GM12878 (cell line): Measurements from ENCODE around the gene AP1AR. TPM values are rescaled to one million over a fixed set of nuclear protein-coding genes. Genes with fewer than 3 reads are reported as not detected.

Experiments used
- ATAC-seq: fragments of 200-7000 bp; cut with Tn5 transposase; 3 replicates; pipeline ENCODE4 v1.9.1; 2020; ENCODE audit warnings: mild to moderate bottlenecking, moderate library complexity
- BruUV-seq: library from RNA; stranded (reverse); fragments of 400-500 nt; replicated peaks from 2 replicates; lab custom pipeline; 2021; lab: Mats Ljungman, UMichigan
- CTCF ChIA-PET: fragments of 300-600 bp; sonication (Branson Sonifier 250); formaldehyde crosslinking; extraction: SDS; loops from one replicate; lab custom pipeline; 2021; ENCODE audit warnings: inconsistent platforms; lab: Yijun Ruan, JAX
- POLR2A ChIA-PET: fragments of 350-600 bp; formaldehyde crosslinking; extraction: SDS; loops from one replicate; lab custom pipeline; 2021; ENCODE audit warnings: inconsistent platforms; lab: Charles Lee
- RAD21 ChIA-PET: fragments of 300-600 bp; sonication (Branson Sonifier 250); formaldehyde crosslinking; loops from one replicate; lab custom pipeline; 2023; ENCODE audit warnings: antibody characterized with exemption; ENCODE audit not compliant: unreplicated experiment; lab: Charles Lee
- SMC1A ChIA-PET: fragments of 300-600 bp; sonication (Branson Sonifier 250); formaldehyde crosslinking; loops from one replicate; lab custom pipeline; 2023; ENCODE audit not compliant: unreplicated experiment, uncharacterized antibody; lab: Charles Lee
- DNase-seq: peaks from one replicate; pipeline ENCODE4 v3.0.0-alpha.2; 2011; ENCODE audit warnings: low read depth, low spot score
- FAIRE-seq: peaks from 3 replicates; lab custom pipeline; 2011; peaks lifted over from hg19 to GRCh38; lab: Jason Lieb, UNC
- H2AFZ ChIP-seq: 2 replicates; pipeline ENCODE4 v1.6.0; 2011; ENCODE audit warnings: low read depth, low read length, control low read depth; ENCODE audit not compliant: control insufficient read depth
- H3K27ac ChIP-seq: 2 replicates; pipeline ENCODE4 v1.5.1; 2011; ENCODE audit warnings: control low read depth; ENCODE audit not compliant: control insufficient read depth, insufficient read depth
- H3K27me3 ChIP-seq, 2 experiments: replicated peaks in 1 of 2; 2 replicates each; pipeline versions ENCODE4 v1.6.0 to v1.6.1; 2011; ENCODE audit warnings: low read length in 1 of 2; ENCODE audit not compliant: control insufficient read depth in 2 of 2, insufficient read depth in 2 of 2
- H3K36me3 ChIP-seq, 2 experiments: 2 replicates each; pipeline ENCODE4 v1.5.1; 2011; ENCODE audit warnings: low read length in 1 of 2; ENCODE audit not compliant: control insufficient read depth in 2 of 2, insufficient read depth in 2 of 2
- H3K4me1 ChIP-seq: 2 replicates; pipeline ENCODE4 v1.6.1; 2011; ENCODE audit warnings: mild to moderate bottlenecking, low read length, moderate library complexity, mixed read lengths; ENCODE audit not compliant: control insufficient read depth, insufficient read depth
- H3K4me2 ChIP-seq: 2 replicates; pipeline ENCODE4 v1.6.0; 2011; ENCODE audit warnings: control low read depth; ENCODE audit not compliant: control insufficient read depth, insufficient read depth
- H3K4me3 ChIP-seq: fragments of 200-600 bp; sonication (generic); 2 replicates; pipeline ENCODE4 v1.5.1; 2016
- H3K79me2 ChIP-seq: 2 replicates; pipeline ENCODE4 v1.6.0; 2011; ENCODE audit warnings: low read length; ENCODE audit not compliant: control insufficient read depth, insufficient read depth
- H3K9ac ChIP-seq: 2 replicates; pipeline ENCODE4 v1.8.0; 2011; ENCODE audit warnings: low read length, control low read depth, mixed read lengths; ENCODE audit not compliant: control insufficient read depth, insufficient read depth
- H3K9me3 ChIP-seq: replicated peaks from 3 replicates; pipeline ENCODE4 v1.5.1; 2011; ENCODE audit warnings: mild to moderate bottlenecking, low read length; ENCODE audit not compliant: control insufficient read depth, insufficient read depth
- H4K20me1 ChIP-seq: 2 replicates; pipeline ENCODE4 v1.6.0; 2011; ENCODE audit not compliant: control insufficient read depth, insufficient read depth
- EED ChIP-seq: sonication (generic); IDR thresholded peaks from 2 replicates; pipeline ENCODE4 v1.6.1; 2016; ENCODE audit warnings: antibody characterized with exemption, low read depth
- ETV6 ChIP-seq, 2 experiments: fragments of 450-650 bp in 1 of 2; IDR thresholded peaks in 1 of 2; conservative IDR thresholded peaks in 1 of 2; 2 replicates each; pipeline ENCODE4 v1.6.1; 2014; ENCODE audit warnings: antibody characterized with exemption in 1 of 2, borderline replicate concordance in 1 of 2, low read depth in 1 of 2, mild to moderate bottlenecking in 1 of 2, moderate library complexity in 1 of 2
- IKZF2 ChIP-seq, 2 experiments: fragments of 450-650 bp; IDR thresholded peaks; 2 replicates each; pipeline ENCODE4 v1.6.1; 2017; ENCODE audit warnings: mild to moderate bottlenecking in 2 of 2, moderate library complexity in 2 of 2
- MTA3 ChIP-seq: IDR thresholded peaks from 2 replicates; pipeline ENCODE4 v1.6.1; 2012; ENCODE audit warnings: low read length, inconsistent platforms, borderline replicate concordance
- NBN ChIP-seq: fragments of 450-650 bp; IDR thresholded peaks from 2 replicates; pipeline ENCODE4 v1.6.1; 2016
- NR2C2 ChIP-seq: IDR thresholded peaks from 2 replicates; pipeline ENCODE4 v1.6.1; 2011; ENCODE audit warnings: borderline replicate concordance, low read depth; ENCODE audit not compliant: control insufficient read depth, insufficient read length
- NR2F1 ChIP-seq: fragments of 450-650 bp; conservative IDR thresholded peaks from 2 replicates; pipeline ENCODE4 v1.6.1; 2017; ENCODE audit warnings: mild to moderate bottlenecking
- POLR2AphosphoS2 ChIP-seq: IDR thresholded peaks from 2 replicates; pipeline ENCODE4 v1.6.1; 2011; ENCODE audit warnings: low read depth, mild to moderate bottlenecking, low read length, improper control_type of control experiment, moderate library complexity
- POLR2AphosphoS5 ChIP-seq: IDR thresholded peaks from 2 replicates; pipeline ENCODE4 v1.6.1; 2011; ENCODE audit warnings: mild to moderate bottlenecking, low read length, inconsistent platforms
- SIN3A ChIP-seq: IDR thresholded peaks from 2 replicates; pipeline ENCODE4 v1.6.1; 2012; ENCODE audit warnings: low read depth, low read length, improper control_type of control experiment
- SRF ChIP-seq, 2 experiments: IDR thresholded peaks; 2 replicates each; pipeline ENCODE4 v1.6.1; 2011; ENCODE audit warnings: low read depth in 2 of 2, low read length in 2 of 2, mild to moderate bottlenecking in 1 of 2, moderate library complexity in 1 of 2
- TAF1 ChIP-seq: IDR thresholded peaks from 2 replicates; pipeline ENCODE4 v1.6.1; 2011; ENCODE audit warnings: mild to moderate bottlenecking, low read depth, low read length, borderline replicate concordance
- ZNF274 ChIP-seq: IDR thresholded peaks from one replicate; pipeline ENCODE4 v1.8.0; 2011; ENCODE audit not compliant: insufficient read length, insufficient read depth
- WGBS: methylation state at CpG from one replicate; pipeline ENCODE4 v1.1.6; 2016; ENCODE audit warnings: low lambda C conversion rate; ENCODE audit not compliant: insufficient replicate concordance, insufficient coverage; ENCODE audit errors: missing lambda C conversion rate; 5-methylcytosine and 5-hydroxymethylcytosine counted together
- in situ Hi-C: fragments of 300-500 bp; cut with MboI; formaldehyde crosslinking; loops from 9 replicates; pipeline ENCODE4 v1.14.3; 2018; ENCODE audit warnings: mixed read lengths
- intact Hi-C: fragments of 100-400 bp; cut with micrococcal nuclease; formaldehyde crosslinking; loops from one replicate; pipeline ENCODE4 v1.14.2; 2022; ENCODE audit not compliant: unreplicated experiment
- polyA plus RNA-seq, 11 experiments: library from polyadenylated mRNA; depleted of rRNA in 4 of 11; unstranded in 6 of 11; stranded (reverse) in 5 of 11; fragments of >200 nt; fragmentation: Nextera tagmentation in 4 of 11; fragmentation: Illumina TruSeq in 1 of 11; extraction: Ambion mirVana in 4 of 11; extraction: Trizol in 1 of 11; gene quantifications; 1 replicate in 1 of 11; 2 replicates in 10 of 11; pipeline versions ENCODE4 v1.2.1 to v1.2.3, GENCODE V29; 2011 to 2016; ENCODE audit warnings: inconsistent platforms in 2 of 11, missing spikeins in 2 of 11, low read depth in 1 of 11
- total RNA-seq, 4 experiments: library from RNA; depleted of rRNA in 3 of 4; stranded (reverse); fragments of >200 nt in 3 of 4; fragmentation: Illumina TruSeq in 1 of 4; extraction: Trizol in 1 of 4; gene quantifications; 2 replicates each; pipeline versions ENCODE4 v1.2.1 to v1.2.3, GENCODE V29; 2013 to 2021
- TF ChIP-seq, protein P1 (sequence below), 3 experiments: IDR thresholded peaks in 2 of 3; conservative IDR thresholded peaks in 1 of 3; 2 replicates each; pipeline ENCODE4 v1.5.1; 2011; ENCODE audit warnings: low read depth in 3 of 3, low read length in 3 of 3, mild to moderate bottlenecking in 3 of 3, control low read depth in 2 of 3, moderate library complexity in 2 of 3, inconsistent platforms in 1 of 3, mixed read lengths in 1 of 3; ENCODE audit not compliant: control insufficient read depth in 2 of 3, insufficient read depth in 1 of 3; ENCODE audit errors: extremely low read depth in 1 of 3
- TF ChIP-seq, protein P2 (sequence below): IDR thresholded peaks from 2 replicates; pipeline ENCODE4 v1.6.1; 2012; ENCODE audit warnings: mild to moderate bottlenecking, low read depth, low read length
- TF ChIP-seq, protein P3 (sequence below): fragments of 450-650 bp; formaldehyde crosslinking; IDR thresholded peaks from 2 replicates; pipeline ENCODE4 v1.4.0; 2022; ENCODE audit warnings: mild to moderate bottlenecking, moderate library complexity

Gene AP1AR
- total and polyA plus RNA-seq, 10 of the 15 experiments (the other 5 are each of a cell fraction or from before 2014, with no cell fraction given): 5.6 to 29.1 (median 16.3) TPM

DNA sequence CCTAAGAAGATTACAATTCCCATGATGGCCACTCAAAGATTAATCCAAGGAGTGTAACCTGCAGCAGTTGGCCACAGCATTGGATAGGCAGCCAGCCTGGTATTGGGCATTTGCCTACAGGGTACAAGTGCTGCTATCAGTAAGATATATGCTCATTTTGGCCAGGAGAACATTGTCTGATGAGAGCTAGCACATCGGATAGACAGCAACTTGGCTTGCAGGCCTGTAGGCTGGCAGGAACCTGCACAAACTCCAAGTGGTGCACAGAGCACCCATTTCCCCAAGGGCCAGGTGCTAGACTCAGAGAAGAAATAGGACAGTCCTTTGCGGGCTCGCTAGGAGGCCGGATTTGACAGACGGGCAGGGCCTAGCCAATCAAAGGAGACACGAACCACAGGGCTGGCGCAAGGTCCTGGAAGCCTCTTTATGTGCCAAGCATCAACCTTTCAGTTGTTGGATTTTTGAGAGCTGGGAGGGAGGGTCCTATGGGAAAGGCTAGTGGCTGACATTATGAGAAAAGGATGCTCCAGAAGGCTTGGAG lies 11.7 kb upstream of the AP1AR start:
- ATAC-seq: no peak
- Histone ChIP-seq H3K79me2 (no peaks in the 10 kb centered on the region), H3K4me1 (no peaks in the 10 kb centered on the region), H3K4me3 (no peak overlapping the region), H3K27me3 (no peaks in the 10 kb centered on the region), H3K9me3 (peaks cover 2% of the 10 kb centered on the region; the same call in 2 of the 3 replicates), H4K20me1 (no peaks in the 10 kb centered on the region), H3K9ac (no peak overlapping the region), H2AFZ (no peak overlapping the region), H3K4me2 (no peak overlapping the region), H3K36me3 (no peaks in the 10 kb centered on the region), H3K27ac (no peak overlapping the region)
- ChIA-PET POLR2A (interaction anchor here (0.6 kb wide), 1 partner anchor 23 kb away, joined by 5 read pairs; no protein-coding TSS in a partner anchor), SMC1A (interaction anchor here (0.9 to 1.9 kb wide), 4 partner anchors 10 to 72 kb away, joined by 3 to 6 read pairs (median 3); no protein-coding TSS in a partner anchor), CTCF (interaction anchor here (0.6 to 2.2 kb wide), 5 partner anchors 16 to 305 kb away, joined by 3 to 5 read pairs (median 3); no protein-coding TSS in a partner anchor), RAD21 (no interaction called here)
- intact Hi-C loops (no loop called here), in situ Hi-C loops (no loop called here)
- FAIRE-seq: no peak
- BruUV-seq: no TSS peak
- 84% methylated on average over 7 of the region's 7 CpGs for WGBS
- DNase-seq: no peak
- TF ChIP-seq POLR2AphosphoS5 (no peak), ETV6 (conservative IDR thresholded peaks at IDR 0.05 in 1 of 2, IDR thresholded peaks at IDR 0.05 in 1 of 2; ENCODE audit: borderline replicate concordance in 1 of 2, low read depth in 1 of 2) (no peak), NBN (no peak), SRF (IDR thresholded peaks at IDR 0.05; ENCODE audit: low read depth in 2 of 2, low read length in 2 of 2) (no peak), POLR2AphosphoS2 (no peak), ZNF274 (no peak), NR2C2 (no peak), EED (no peak), SIN3A (no peak), NR2F1 (no peak), IKZF2 (IDR thresholded peaks at IDR 0.05) (no peak), TAF1 (no peak), MTA3 (no peak)
- TF ChIP-seq, protein P1, sequence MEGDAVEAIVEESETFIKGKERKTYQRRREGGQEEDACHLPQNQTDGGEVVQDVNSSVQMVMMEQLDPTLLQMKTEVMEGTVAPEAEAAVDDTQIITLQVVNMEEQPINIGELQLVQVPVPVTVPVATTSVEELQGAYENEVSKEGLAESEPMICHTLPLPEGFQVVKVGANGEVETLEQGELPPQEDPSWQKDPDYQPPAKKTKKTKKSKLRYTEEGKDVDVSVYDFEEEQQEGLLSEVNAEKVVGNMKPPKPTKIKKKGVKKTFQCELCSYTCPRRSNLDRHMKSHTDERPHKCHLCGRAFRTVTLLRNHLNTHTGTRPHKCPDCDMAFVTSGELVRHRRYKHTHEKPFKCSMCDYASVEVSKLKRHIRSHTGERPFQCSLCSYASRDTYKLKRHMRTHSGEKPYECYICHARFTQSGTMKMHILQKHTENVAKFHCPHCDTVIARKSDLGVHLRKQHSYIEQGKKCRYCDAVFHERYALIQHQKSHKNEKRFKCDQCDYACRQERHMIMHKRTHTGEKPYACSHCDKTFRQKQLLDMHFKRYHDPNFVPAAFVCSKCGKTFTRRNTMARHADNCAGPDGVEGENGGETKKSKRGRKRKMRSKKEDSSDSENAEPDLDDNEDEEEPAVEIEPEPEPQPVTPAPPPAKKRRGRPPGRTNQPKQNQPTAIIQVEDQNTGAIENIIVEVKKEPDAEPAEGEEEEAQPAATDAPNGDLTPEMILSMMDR (IDR thresholded peaks at IDR 0.05 in 2 of 3, conservative IDR thresholded peaks at IDR 0.05 in 1 of 3; ENCODE audit: control insufficient read depth in 2 of 3, extremely low read depth in 1 of 3, insufficient read depth in 1 of 3, low read depth in 3 of 3, low read length in 3 of 3): no peak
- TF ChIP-seq, protein P2, sequence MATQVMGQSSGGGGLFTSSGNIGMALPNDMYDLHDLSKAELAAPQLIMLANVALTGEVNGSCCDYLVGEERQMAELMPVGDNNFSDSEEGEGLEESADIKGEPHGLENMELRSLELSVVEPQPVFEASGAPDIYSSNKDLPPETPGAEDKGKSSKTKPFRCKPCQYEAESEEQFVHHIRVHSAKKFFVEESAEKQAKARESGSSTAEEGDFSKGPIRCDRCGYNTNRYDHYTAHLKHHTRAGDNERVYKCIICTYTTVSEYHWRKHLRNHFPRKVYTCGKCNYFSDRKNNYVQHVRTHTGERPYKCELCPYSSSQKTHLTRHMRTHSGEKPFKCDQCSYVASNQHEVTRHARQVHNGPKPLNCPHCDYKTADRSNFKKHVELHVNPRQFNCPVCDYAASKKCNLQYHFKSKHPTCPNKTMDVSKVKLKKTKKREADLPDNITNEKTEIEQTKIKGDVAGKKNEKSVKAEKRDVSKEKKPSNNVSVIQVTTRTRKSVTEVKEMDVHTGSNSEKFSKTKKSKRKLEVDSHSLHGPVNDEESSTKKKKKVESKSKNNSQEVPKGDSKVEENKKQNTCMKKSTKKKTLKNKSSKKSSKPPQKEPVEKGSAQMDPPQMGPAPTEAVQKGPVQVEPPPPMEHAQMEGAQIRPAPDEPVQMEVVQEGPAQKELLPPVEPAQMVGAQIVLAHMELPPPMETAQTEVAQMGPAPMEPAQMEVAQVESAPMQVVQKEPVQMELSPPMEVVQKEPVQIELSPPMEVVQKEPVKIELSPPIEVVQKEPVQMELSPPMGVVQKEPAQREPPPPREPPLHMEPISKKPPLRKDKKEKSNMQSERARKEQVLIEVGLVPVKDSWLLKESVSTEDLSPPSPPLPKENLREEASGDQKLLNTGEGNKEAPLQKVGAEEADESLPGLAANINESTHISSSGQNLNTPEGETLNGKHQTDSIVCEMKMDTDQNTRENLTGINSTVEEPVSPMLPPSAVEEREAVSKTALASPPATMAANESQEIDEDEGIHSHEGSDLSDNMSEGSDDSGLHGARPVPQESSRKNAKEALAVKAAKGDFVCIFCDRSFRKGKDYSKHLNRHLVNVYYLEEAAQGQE: no peak
- TF ChIP-seq, protein P3, sequence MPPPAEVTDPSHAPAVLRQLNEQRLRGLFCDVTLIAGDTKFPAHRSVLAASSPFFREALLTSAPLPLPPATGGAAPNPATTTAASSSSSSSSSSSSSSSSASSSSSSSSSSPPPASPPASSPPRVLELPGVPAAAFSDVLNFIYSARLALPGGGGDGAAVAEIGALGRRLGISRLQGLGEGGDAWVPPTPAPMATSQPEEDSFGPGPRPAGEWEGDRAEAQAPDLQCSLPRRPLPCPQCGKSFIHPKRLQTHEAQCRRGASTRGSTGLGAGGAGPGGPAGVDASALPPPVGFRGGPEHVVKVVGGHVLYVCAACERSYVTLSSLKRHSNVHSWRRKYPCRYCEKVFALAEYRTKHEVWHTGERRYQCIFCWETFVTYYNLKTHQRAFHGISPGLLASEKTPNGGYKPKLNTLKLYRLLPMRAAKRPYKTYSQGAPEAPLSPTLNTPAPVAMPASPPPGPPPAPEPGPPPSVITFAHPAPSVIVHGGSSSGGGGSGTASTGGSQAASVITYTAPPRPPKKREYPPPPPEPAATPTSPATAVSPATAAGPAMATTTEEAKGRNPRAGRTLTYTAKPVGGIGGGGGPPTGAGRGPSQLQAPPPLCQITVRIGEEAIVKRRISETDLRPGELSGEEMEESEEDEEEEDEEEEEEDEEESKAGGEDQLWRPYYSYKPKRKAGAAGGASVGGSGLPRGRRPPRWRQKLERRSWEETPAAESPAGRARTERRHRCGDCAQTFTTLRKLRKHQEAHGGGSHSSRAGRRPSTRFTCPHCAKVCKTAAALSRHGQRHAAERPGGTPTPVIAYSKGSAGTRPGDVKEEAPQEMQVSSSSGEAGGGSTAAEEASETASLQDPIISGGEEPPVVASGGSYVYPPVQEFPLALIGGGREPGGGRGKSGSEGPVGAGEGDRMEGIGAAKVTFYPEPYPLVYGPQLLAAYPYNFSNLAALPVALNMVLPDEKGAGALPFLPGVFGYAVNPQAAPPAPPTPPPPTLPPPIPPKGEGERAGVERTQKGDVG (CRISPR knock-in tag): no peak
